ENCODE measurements around the gene TNFSF12. TPM values are rescaled to one million over a fixed set of nuclear protein-coding genes. Genes with fewer than 3 reads are reported as not detected.

Gene TNFSF12
- total RNA-seq, 2 experiments from 2014 or later: 10.9 to 13.7 TPM

- Mint-ChIP-seq H3K27me3 (no peaks in the 10 kb centered on the region), H3K36me3 (ENCODE audit: low read depth) (no peaks in the 10 kb centered on the region), H3K4me3 (no peak overlapping the region), H3K9me3 (ENCODE audit: low read depth) (no peaks in the 10 kb centered on the region), H3K4me1 (peaks cover 12% of the 10 kb centered on the region), H3K27ac (no peak overlapping the region)
- CTCF ChIA-PET: interaction anchor here (0.7 kb wide), 1 partner anchor 159 kb away, joined by 4 read pairs; no protein-coding TSS in a partner anchor
- intact Hi-C loops (cut with DNase I, micrococcal nuclease): no loop called here
- DNase-seq: no peak
- POLR2A ChIA-PET: interaction anchor here (0.5 kb wide), 1 partner anchor 59 kb away, joined by 3 read pairs; no protein-coding TSS in a partner anchor
- no peak for ATAC-seq
These were observed 3.9 kb upstream of the TNFSF12 start for GRCh38 chr17:7544911-7545310.

- Mint-ChIP-seq H3K27me3 (no peaks in the 10 kb centered on the region), H3K27ac (peak overlapping the region; percentile 48), H3K9me3 (ENCODE audit: low read depth) (no peaks in the 10 kb centered on the region), H3K4me1 (peaks cover 51% of the 10 kb centered on the region), H3K4me3 (peak overlapping the region; percentile 69), H3K36me3 (ENCODE audit: low read depth) (peaks cover 6% of the 10 kb centered on the region)
- DNase-seq (peak; percentile 70), ATAC-seq (peak; percentile 50)
- intact Hi-C loops (cut with DNase I, micrococcal nuclease): loop anchor here in 1 of 2 experiments (1.0 kb wide), 1 partner anchor 12 kb away; the partner anchor contains the start of gene SENP3
- ChIA-PET CTCF (interaction anchor here (0.5 to 1.5 kb wide), 5 partner anchors 18 to 85 kb away, joined by 3 to 4 read pairs (median 3); no protein-coding TSS in a partner anchor), POLR2A (interaction anchor here (0.7 to 1.0 kb wide), 3 partner anchors 11 to 15 kb away, joined by 3 to 7 read pairs (median 3); no protein-coding TSS in a partner anchor)
These were observed 670 bp downstream of the TNFSF12 start for GRCh38 chr17:7549401-7550055.

GRCh38 chr17:7550344-7550743, 1.5 kb downstream of the TNFSF12 start:
- no peak for ATAC-seq
- ChIA-PET POLR2A (interaction anchor here (0.7 to 1.0 kb wide), 2 partner anchors 13 to 16 kb away, joined by 3 to 7 read pairs; no protein-coding TSS in a partner anchor), CTCF (interaction anchor here (0.6 to 1.5 kb wide), 6 partner anchors 21 to 471 kb away, joined by 3 to 5 read pairs (median 3); no protein-coding TSS in a partner anchor)
- H3K9me3 Mint-ChIP-seq (ENCODE audit: low read depth): no peaks in the 10 kb centered on the region
- no peaks in the 10 kb centered on the region for H3K27me3 Mint-ChIP-seq
- H3K36me3 Mint-ChIP-seq (ENCODE audit: low read depth): peaks cover 6% of the 10 kb centered on the region
- H3K4me3 Mint-ChIP-seq: peak overlapping the region; percentile 69
- DNase-seq: no peak
- peaks cover 54% of the 10 kb centered on the region for H3K4me1 Mint-ChIP-seq
- intact Hi-C loops (cut with DNase I, micrococcal nuclease): no loop called here
- H3K27ac Mint-ChIP-seq: no peak overlapping the region

GRCh38 chr17:7551396-7551795, 2.5 kb downstream of the TNFSF12 start:
- H3K4me1 Mint-ChIP-seq: peaks cover 55% of the 10 kb centered on the region
- no peaks in the 10 kb centered on the region for H3K9me3 Mint-ChIP-seq (ENCODE audit: low read depth)
- peak overlapping the region; percentile 16 for H3K27ac Mint-ChIP-seq
- H3K27me3 Mint-ChIP-seq: no peaks in the 10 kb centered on the region
- intact Hi-C loops (cut with DNase I, micrococcal nuclease): no loop called here
- no peak for ATAC-seq
- DNase-seq: no peak
- H3K4me3 Mint-ChIP-seq: no peak overlapping the region
- H3K36me3 Mint-ChIP-seq (ENCODE audit: low read depth): peaks cover 6% of the 10 kb centered on the region
- ChIA-PET POLR2A (no interaction called here), CTCF (interaction anchor here (0.7 to 1.7 kb wide), 4 partner anchors 9 to 523 kb away, joined by 3 to 11 read pairs (median 6); partner anchors contain the start of gene SENP3)

- peaks cover 6% of the 10 kb centered on the region for H3K36me3 Mint-ChIP-seq (ENCODE audit: low read depth)
- ATAC-seq: peak; percentile 79
- H3K4me3 Mint-ChIP-seq: peak overlapping the region; percentile 31
- intact Hi-C loops (cut with DNase I, micrococcal nuclease): no loop called here
- H3K27ac Mint-ChIP-seq: peak overlapping the region; percentile 89
- DNase-seq: peak; percentile 58
- peaks cover 55% of the 10 kb centered on the region for H3K4me1 Mint-ChIP-seq
- ChIA-PET POLR2A (interaction anchor here (0.6 to 0.9 kb wide), 4 partner anchors 22 to 63 kb away, joined by 3 to 8 read pairs (median 6); partner anchors contain the start of gene CD68), CTCF (interaction anchor here (0.6 to 1.7 kb wide), 7 partner anchors 8 to 521 kb away, joined by 3 to 11 read pairs (median 4); partner anchors contain the start of gene SENP3)
- no peaks in the 10 kb centered on the region for H3K9me3 Mint-ChIP-seq (ENCODE audit: low read depth)
- no peaks in the 10 kb centered on the region for H3K27me3 Mint-ChIP-seq
These were observed 3.8 kb downstream of the TNFSF12 start for GRCh38 chr17:7552621-7553051.

GRCh38 chr17:7553356-7553755, 4.5 kb downstream of the TNFSF12 start:
- Mint-ChIP-seq H3K4me3 (no peak overlapping the region), H3K36me3 (ENCODE audit: low read depth) (peaks cover 6% of the 10 kb centered on the region), H3K27me3 (no peaks in the 10 kb centered on the region), H3K27ac (peak overlapping the region; percentile 89), H3K9me3 (ENCODE audit: low read depth) (no peaks in the 10 kb centered on the region), H3K4me1 (peaks cover 57% of the 10 kb centered on the region)
- intact Hi-C loops (cut with DNase I, micrococcal nuclease): no loop called here
- POLR2A ChIA-PET: no interaction called here
- CTCF ChIA-PET: interaction anchor here (1.1 kb wide), 1 partner anchor 32 kb away, joined by 3 read pairs; no protein-coding TSS in a partner anchor
- ATAC-seq (no peak), DNase-seq (no peak)

GRCh38 chr17:7555320-7555948, 6.6 kb downstream of the TNFSF12 start:
- H3K27ac Mint-ChIP-seq: no peak overlapping the region
- no peak overlapping the region for H3K4me3 Mint-ChIP-seq
- ChIA-PET POLR2A (interaction anchor here (0.7 kb wide), 1 partner anchor 89 kb away, joined by 4 read pairs; no protein-coding TSS in a partner anchor), CTCF (interaction anchor here (0.6 kb wide), 1 partner anchor 116 kb away, joined by 5 read pairs; no protein-coding TSS in a partner anchor)
- peaks cover 59% of the 10 kb centered on the region for H3K4me1 Mint-ChIP-seq
- DNase-seq: no peak
- intact Hi-C loops (cut with DNase I, micrococcal nuclease): no loop called here
- no peaks in the 10 kb centered on the region for H3K27me3 Mint-ChIP-seq
- no peaks in the 10 kb centered on the region for H3K9me3 Mint-ChIP-seq (ENCODE audit: low read depth)
- H3K36me3 Mint-ChIP-seq (ENCODE audit: low read depth): peaks cover 6% of the 10 kb centered on the region
- ATAC-seq: no peak

- H3K9me3 Mint-ChIP-seq (ENCODE audit: low read depth): no peaks in the 10 kb centered on the region
These were observed 7.8 kb downstream of the TNFSF12 start for GRCh38 chr17:7556627-7557026.

GRCh38 chr17:7557147-7557764, 8.4 kb downstream of the TNFSF12 start:
- no peak for DNase-seq
- ATAC-seq: no peak
- no peak overlapping the region for H3K27ac Mint-ChIP-seq
- H3K4me3 Mint-ChIP-seq: no peak overlapping the region
- H3K27me3 Mint-ChIP-seq: no peaks in the 10 kb centered on the region
- POLR2A ChIA-PET: interaction anchor here (0.6 kb wide), 1 partner anchor 81 kb away, joined by 3 read pairs; no protein-coding TSS in a partner anchor
- intact Hi-C loops (cut with DNase I, micrococcal nuclease): no loop called here
- peaks cover 49% of the 10 kb centered on the region for H3K4me1 Mint-ChIP-seq
- peaks cover 6% of the 10 kb centered on the region for H3K36me3 Mint-ChIP-seq (ENCODE audit: low read depth)
- H3K9me3 Mint-ChIP-seq (ENCODE audit: low read depth): no peaks in the 10 kb centered on the region
- CTCF ChIA-PET: interaction anchor here (0.6 to 1.9 kb wide), 8 partner anchors 9 to 222 kb away, joined by 3 to 7 read pairs (median 4); no protein-coding TSS in a partner anchor

More at GRCh38 chr17:7556627-7557026, 7.8 kb downstream of the TNFSF12 start:
- CTCF ChIA-PET: interaction anchor here (0.6 to 1.8 kb wide), 3 partner anchors 30 to 221 kb away, joined by 3 to 7 read pairs (median 4); no protein-coding TSS in a partner anchor
- Mint-ChIP-seq H3K27me3 (no peaks in the 10 kb centered on the region), H3K4me3 (no peak overlapping the region), H3K4me1 (peaks cover 54% of the 10 kb centered on the region), H3K27ac (no peak overlapping the region), H3K36me3 (ENCODE audit: low read depth) (peaks cover 6% of the 10 kb centered on the region)
- ATAC-seq (no peak), DNase-seq (no peak)
- POLR2A ChIA-PET: no interaction called here
- intact Hi-C loops (cut with DNase I, micrococcal nuclease): no loop called here

- ChIA-PET CTCF (interaction anchor here (0.5 to 1.9 kb wide), 8 partner anchors 31 to 500 kb away, joined by 3 to 7 read pairs (median 4); no protein-coding TSS in a partner anchor), POLR2A (interaction anchor here (0.6 kb wide), 1 partner anchor 81 kb away, joined by 3 read pairs; no protein-coding TSS in a partner anchor)
- DNase-seq (peak; percentile 36), ATAC-seq (no peak)
- Mint-ChIP-seq H3K36me3 (ENCODE audit: low read depth) (peaks cover 11% of the 10 kb centered on the region), H3K27me3 (no peaks in the 10 kb centered on the region), H3K4me3 (peak overlapping the region; percentile 37), H3K9me3 (ENCODE audit: low read depth) (no peaks in the 10 kb centered on the region), H3K27ac (peak overlapping the region; percentile 68), H3K4me1 (peaks cover 49% of the 10 kb centered on the region)
- intact Hi-C loops (cut with DNase I, micrococcal nuclease): no loop called here
These were observed 9.1 kb downstream of the TNFSF12 start for GRCh38 chr17:7557775-7558543.

All from activated CD4-positive, alpha-beta T cell treated with anti-CD3 and anti-CD28 coated beads for 36 hours (primary cell).